H9 (cell line): Measurements from ENCODE around the gene RIPOR1. TPM values are rescaled to one million over a fixed set of nuclear protein-coding genes. Genes with fewer than 3 reads are reported as not detected.

Experiments
- DNase-seq: peaks from one replicate; pipeline ENCODE4 v3.0.0-alpha.2; 2017
- H2AFZ ChIP-seq: one replicate; pipeline ENCODE4 v1.6.1; 2013; ENCODE audit warnings: mild to moderate bottlenecking, low read length, control low read depth, moderate library complexity
- H2AK5ac ChIP-seq: 2 replicates; pipeline ENCODE4 v1.6.1; 2013; ENCODE audit warnings: low read length, control low read depth, mixed read lengths; ENCODE audit not compliant: insufficient read length
- H2BK120ac ChIP-seq: one replicate; pipeline ENCODE4 v1.6.1; 2013; ENCODE audit warnings: low read depth, mild to moderate bottlenecking, low read length, control low read depth, inconsistent platforms; ENCODE audit not compliant: poor library complexity, severe bottlenecking
- H2BK12ac ChIP-seq: 2 replicates; pipeline ENCODE4 v1.6.1; 2013; ENCODE audit warnings: low read length, control low read depth, mixed read lengths, low read depth; ENCODE audit not compliant: insufficient read length
- H2BK15ac ChIP-seq: 2 replicates; pipeline ENCODE4 v1.6.1; 2013; ENCODE audit warnings: low read depth, low read length, control low read depth
- H2BK20ac ChIP-seq: one replicate; pipeline ENCODE4 v1.6.1; 2013; ENCODE audit warnings: low read depth, mild to moderate bottlenecking, low read length, control low read depth, inconsistent platforms; ENCODE audit not compliant: poor library complexity, severe bottlenecking
- H2BK5ac ChIP-seq: 2 replicates; pipeline ENCODE4 v1.6.1; 2013; ENCODE audit warnings: low read length, control low read depth, mixed read lengths; ENCODE audit not compliant: insufficient read length
- H3K14ac ChIP-seq: 2 replicates; pipeline ENCODE4 v1.6.1; 2013; ENCODE audit warnings: low read length, control low read depth; ENCODE audit not compliant: insufficient read depth
- H3K18ac ChIP-seq: 2 replicates; pipeline ENCODE4 v1.6.1; 2013; ENCODE audit warnings: low read depth, mild to moderate bottlenecking, mixed read lengths, low read length, control low read depth; ENCODE audit not compliant: insufficient read length
- H3K23ac ChIP-seq: 2 replicates; pipeline ENCODE4 v1.6.1; 2013; ENCODE audit warnings: low read length, control low read depth, mixed read lengths, low read depth; ENCODE audit not compliant: insufficient read length
- H3K23me2 ChIP-seq: 2 replicates; pipeline ENCODE4 v1.6.1; 2013; ENCODE audit warnings: low read depth, mild to moderate bottlenecking, mixed read lengths, low read length, control low read depth; ENCODE audit not compliant: insufficient read length, poor library complexity, severe bottlenecking
- H3K27ac ChIP-seq: 2 replicates; pipeline ENCODE4 v1.5.1; 2013; ENCODE audit warnings: low read length, control low read depth, mixed read lengths, low read depth; ENCODE audit not compliant: insufficient read length
- H3K27me3 ChIP-seq: 2 replicates; pipeline ENCODE4 v1.6.1; 2013; ENCODE audit warnings: low read length, control low read depth, inconsistent platforms; ENCODE audit not compliant: insufficient read depth
- H3K4ac ChIP-seq: 2 replicates; pipeline ENCODE4 v1.6.1; 2013; ENCODE audit warnings: low read depth, mild to moderate bottlenecking, control low read depth, inconsistent platforms, low read length, moderate library complexity
- H3K4me1 ChIP-seq: 2 replicates; pipeline ENCODE4 v1.6.1; 2013; ENCODE audit warnings: low read length, control low read depth, inconsistent platforms; ENCODE audit not compliant: insufficient read depth
- H3K4me2 ChIP-seq: 2 replicates; pipeline ENCODE4 v1.6.1; 2013; ENCODE audit warnings: low read length, control low read depth, mixed read lengths; ENCODE audit not compliant: insufficient read length, insufficient read depth
- H3K56ac ChIP-seq: 2 replicates; pipeline ENCODE4 v1.6.1; 2013; ENCODE audit warnings: low read depth, mild to moderate bottlenecking, mixed read lengths, low read length, control low read depth; ENCODE audit not compliant: insufficient read length
- H3K79me1 ChIP-seq: 2 replicates; pipeline ENCODE4 v1.6.1; 2013; ENCODE audit warnings: low read depth, mild to moderate bottlenecking, moderate library complexity, low read length, control low read depth, inconsistent platforms; ENCODE audit not compliant: insufficient read depth, poor library complexity, severe bottlenecking
- H3K79me2 ChIP-seq: 2 replicates; pipeline ENCODE4 v1.6.1; 2013; ENCODE audit warnings: low read length, control low read depth, inconsistent platforms; ENCODE audit not compliant: insufficient read depth
- H3K9ac ChIP-seq: 2 replicates; pipeline ENCODE4 v1.6.1; 2013; ENCODE audit warnings: low read length, control low read depth, mixed read lengths; ENCODE audit not compliant: insufficient read length; ENCODE audit errors: extremely low read depth
- H3K9me3 ChIP-seq: one replicate; pipeline ENCODE4 v1.6.1; 2013; ENCODE audit warnings: low read depth, low read length, inconsistent platforms; ENCODE audit not compliant: control insufficient read depth
- H3T11ph ChIP-seq: one replicate; pipeline ENCODE4 v1.6.1; 2013; ENCODE audit warnings: mild to moderate bottlenecking, low read length, control low read depth, inconsistent platforms
- H4K20me1 ChIP-seq: one replicate; pipeline ENCODE4 v1.6.1; 2013; ENCODE audit not compliant: control insufficient read depth, insufficient read length, insufficient read depth
- H4K5ac ChIP-seq: 2 replicates; pipeline ENCODE4 v1.6.1; 2013; ENCODE audit warnings: low read depth, mild to moderate bottlenecking, mixed read lengths, low read length, control low read depth; ENCODE audit not compliant: insufficient read length
- H4K8ac ChIP-seq: replicated peaks from 2 replicates; pipeline ENCODE4 v1.6.1; 2013; ENCODE audit warnings: low read length, control low read depth, mixed read lengths, low read depth; ENCODE audit not compliant: insufficient read length
- H4K91ac ChIP-seq: 2 replicates; pipeline ENCODE4 v1.6.1; 2013; ENCODE audit warnings: low read depth, mild to moderate bottlenecking, moderate library complexity, mixed read lengths, low read length, control low read depth; ENCODE audit not compliant: insufficient read length
- H3K27ac Mint-ChIP-seq, 3 experiments: 2 replicates in 2 of 3; 3 replicates in 1 of 3; pipeline ENCODE4 v1.8.0; 2020 to 2021; ENCODE audit warnings: mixed read lengths in 3 of 3, mild to moderate bottlenecking in 1 of 3, moderate library complexity in 1 of 3
- H3K27me3 Mint-ChIP-seq: 2 replicates; pipeline ENCODE4 v1.8.0; 2021; ENCODE audit warnings: low read depth, mild to moderate bottlenecking, moderate library complexity, mixed read lengths
- H3K36me3 Mint-ChIP-seq, 3 experiments: 2 replicates in 2 of 3; 3 replicates in 1 of 3; pipeline ENCODE4 v1.8.0; 2020 to 2021; ENCODE audit warnings: low read depth in 3 of 3, mixed read lengths in 3 of 3; ENCODE audit not compliant: insufficient read depth in 1 of 3
- H3K4me1 Mint-ChIP-seq, 2 experiments: 2 replicates each; pipeline ENCODE4 v1.8.0; 2020; ENCODE audit warnings: mixed read lengths in 2 of 2
- H3K4me3 Mint-ChIP-seq, 2 experiments: 2 replicates in 1 of 2; 3 replicates in 1 of 2; pipeline ENCODE4 v1.8.0; 2020 to 2021; ENCODE audit warnings: mild to moderate bottlenecking in 2 of 2, mixed read lengths in 2 of 2, moderate library complexity in 1 of 2
- H3K9me3 Mint-ChIP-seq, 2 experiments: 2 replicates in 1 of 2; 3 replicates in 1 of 2; pipeline ENCODE4 v1.8.0; 2020; ENCODE audit warnings: mild to moderate bottlenecking in 2 of 2, mixed read lengths in 2 of 2, moderate library complexity in 1 of 2
- CTCF ChIP-seq: fragments of 200-600 bp; sonication (generic); conservative IDR thresholded peaks from 3 replicates; pipeline ENCODE4 v1.8.0; 2021; ENCODE audit warnings: antibody characterized with exemption, mild to moderate bottlenecking
- WGBS: extraction: QIAGEN DNeasy Blood & Tissue Kit; methylation state at CpG from one replicate; pipeline ENCODE4 v1.1.7; 2013; ENCODE audit warnings: missing lambda C conversion rate, low lambda C conversion rate, mixed read lengths; ENCODE audit not compliant: insufficient read length; ENCODE audit errors: extremely low coverage; 5-methylcytosine and 5-hydroxymethylcytosine counted together
- total RNA-seq: library from RNA; stranded (reverse); gene quantifications from 2 replicates; pipeline ENCODE4 v1.2.1, GENCODE V29; 2021

The RIPOR1 gene
- total RNA-seq, 1 experiment from 2014 or later = 14.3 TPM

- H3K27me3 Mint-ChIP-seq = peaks cover 58% of the 10 kb centered on the region
Observed at GRCh38 chr16:67516296-67517154, 12.1 kb upstream of the RIPOR1 start.

More at GRCh38 chr16:67516296-67517154, 12.1 kb upstream of the RIPOR1 start:
- H4K5ac ChIP-seq = no peak overlapping the region
- H3K27me3 ChIP-seq = no peaks in the 10 kb centered on the region; the same call in 1 of the 2 replicates
- H2BK20ac ChIP-seq = no peak overlapping the region
- H3K79me2 ChIP-seq = no peaks in the 10 kb centered on the region
- no peak overlapping the region for H4K8ac ChIP-seq
- no peak overlapping the region for H3K4ac ChIP-seq
- no peak overlapping the region for H2BK120ac ChIP-seq
- no peak overlapping the region for H3K4me3 Mint-ChIP-seq
- H3K18ac ChIP-seq = no peak overlapping the region
- H3T11ph ChIP-seq = no peak overlapping the region
- no peak for TF ChIP-seq CTCF
- no peaks in the 10 kb centered on the region for H3K23me2 ChIP-seq
- H3K9me3 ChIP-seq = no peaks in the 10 kb centered on the region
- H3K27ac ChIP-seq = no peak overlapping the region
- H2BK15ac ChIP-seq = no peak overlapping the region
- peaks cover 3 to 4% of the 10 kb centered on the region in 2 experiments; a peak in 4 of 5 replicates for H3K9me3 Mint-ChIP-seq
- H3K4me2 ChIP-seq = no peak overlapping the region
- H2AFZ ChIP-seq = no peak overlapping the region
- peak overlapping the region; percentile 25 for H3K9ac ChIP-seq
- no CpG with 5 or more reads among the region's 12 CpGs for WGBS
- no peak for DNase-seq
- H4K20me1 ChIP-seq = no peaks in the 10 kb centered on the region
- H3K36me3 Mint-ChIP-seq = no peaks in the 10 kb centered on the region
- H3K79me1 ChIP-seq = no peaks in the 10 kb centered on the region
- no peak overlapping the region for H3K23ac ChIP-seq
- no peak overlapping the region for H3K27ac Mint-ChIP-seq
- H3K4me1 ChIP-seq = no peaks in the 10 kb centered on the region
- no peak overlapping the region for H2BK12ac ChIP-seq
- no peak overlapping the region for H2AK5ac ChIP-seq
- H3K4me1 Mint-ChIP-seq = peaks cover 2 to 5% of the 10 kb centered on the region in 2 experiments; a peak in 2 of 4 replicates
- H3K14ac ChIP-seq = no peak overlapping the region
- H3K56ac ChIP-seq = no peak overlapping the region
- no peak overlapping the region for H2BK5ac ChIP-seq
- H4K91ac ChIP-seq = no peak overlapping the region
